Ectodermal cell (in vitro differentiated cells): Measurements from ENCODE around the gene TMEM43. TPM values are rescaled to one million over a fixed set of nuclear protein-coding genes. Genes with fewer than 3 reads are reported as not detected.
"Not testable (repeated sequence)": the region's sequence is repeated elsewhere in the genome, so short reads cannot be mapped to it uniquely, and the experiment has no call there.

Source experiments
- H3K27ac ChIP-seq: 2 replicates; pipeline ENCODE4 v1.7.0; 2013; ENCODE audit warnings: mild to moderate bottlenecking, low read depth, low read length; ENCODE audit not compliant: insufficient read depth, poor library complexity, severe bottlenecking
- H3K27me3 ChIP-seq: 2 replicates; pipeline ENCODE4 v1.7.0; 2013; ENCODE audit warnings: mild to moderate bottlenecking, low read length; ENCODE audit not compliant: insufficient read depth, control insufficient read depth, poor library complexity, severe bottlenecking
- H3K36me3 ChIP-seq: one replicate; pipeline ENCODE4 v1.7.0; 2013; ENCODE audit warnings: low read length; ENCODE audit not compliant: control insufficient read depth, insufficient read depth
- H3K4me1 ChIP-seq: one replicate; pipeline ENCODE4 v1.7.0; 2013; ENCODE audit warnings: low read length; ENCODE audit not compliant: control insufficient read depth, insufficient read depth
- H3K4me3 ChIP-seq: 2 replicates; pipeline ENCODE4 v1.7.0; 2013; ENCODE audit warnings: low read depth, low read length, control low read depth; ENCODE audit not compliant: insufficient read depth
- H3K9me3 ChIP-seq: 2 replicates; pipeline ENCODE4 v1.7.0; 2013; ENCODE audit warnings: mild to moderate bottlenecking, low read length, moderate library complexity; ENCODE audit not compliant: control insufficient read depth
- WGBS, 2 experiments: methylation state at CpG; one replicate each; pipeline ENCODE4 v1.1.7; 2013; ENCODE audit warnings: missing lambda C conversion rate in 2 of 2; 5-methylcytosine and 5-hydroxymethylcytosine counted together
- polyA plus RNA-seq, 4 experiments: library from polyadenylated mRNA; stranded (reverse); fragments of 50-300 nt; gene quantifications; one replicate each; pipeline ENCODE4 v1.2.3, GENCODE V29; 2013

The TMEM43 gene, protein sequence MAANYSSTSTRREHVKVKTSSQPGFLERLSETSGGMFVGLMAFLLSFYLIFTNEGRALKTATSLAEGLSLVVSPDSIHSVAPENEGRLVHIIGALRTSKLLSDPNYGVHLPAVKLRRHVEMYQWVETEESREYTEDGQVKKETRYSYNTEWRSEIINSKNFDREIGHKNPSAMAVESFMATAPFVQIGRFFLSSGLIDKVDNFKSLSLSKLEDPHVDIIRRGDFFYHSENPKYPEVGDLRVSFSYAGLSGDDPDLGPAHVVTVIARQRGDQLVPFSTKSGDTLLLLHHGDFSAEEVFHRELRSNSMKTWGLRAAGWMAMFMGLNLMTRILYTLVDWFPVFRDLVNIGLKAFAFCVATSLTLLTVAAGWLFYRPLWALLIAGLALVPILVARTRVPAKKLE
- polyA plus RNA-seq (2013, experiment 1 of 4): 29.4 TPM
- polyA plus RNA-seq (2013, experiment 2 of 4): 30.3 TPM
- 25.9 TPM for polyA plus RNA-seq (2013, experiment 3 of 4)
- polyA plus RNA-seq (2013, experiment 4 of 4): 28.0 TPM

GRCh38 chr3:14124615-14125192, at the start of gene TMEM43, which contains the start of gene CHCHD4:
TMEM43 (plus strand) TSS chr3:14125052; CDS start chr3:14125194, 142 bp downstream.
CHCHD4 (minus strand) TSS chr3:14124870; CDS start chr3:14124676, 194 bp downstream.
- Histone ChIP-seq H3K4me3 (peak within 1 kb of the TSS; percentile 88), H3K27ac (peak within 1 kb of the TSS; percentile 58), H3K4me1 (no peaks in the 10 kb centered on the region), H3K9me3 (no peaks in the 10 kb centered on the region), H3K36me3 (peaks cover 3% of the 10 kb centered on the region), H3K27me3 (peaks cover 5% of the 10 kb centered on the region)
- 0% methylated on average over 55 of the region's 55 CpGs for WGBS, 2 experiments

DNA sequence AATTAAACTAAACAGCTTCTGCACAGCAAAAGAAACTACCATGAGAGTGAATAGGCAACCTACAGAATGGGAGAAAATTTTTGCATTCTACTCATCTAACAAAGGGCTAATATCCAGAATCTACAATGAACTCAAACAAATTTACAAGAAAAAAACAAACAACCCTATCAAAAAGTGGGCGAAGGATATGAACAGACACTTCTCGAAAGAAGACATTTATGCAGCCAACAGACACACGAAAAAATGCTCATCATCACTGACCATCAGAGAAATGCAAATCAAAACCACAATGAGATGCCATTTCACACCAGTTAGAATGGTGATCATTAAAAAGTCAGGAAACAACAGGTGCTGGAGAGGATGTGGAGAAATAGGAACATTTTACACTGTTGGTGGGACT, 49.6 kb upstream of the TMEM43 start:
- H3K36me3 ChIP-seq, H3K4me1 ChIP-seq, H3K27me3 ChIP-seq, H3K9me3 ChIP-seq, H3K27ac ChIP-seq, H3K4me3 ChIP-seq: not testable (repeated sequence)
- WGBS, 2 experiments: 96% methylated on average over 3 of the region's 3 CpGs; no CpG with 5 or more reads in 1 of the 2 experiments

- Histone ChIP-seq H3K36me3 (no peaks in the 10 kb centered on the region), H3K27ac (no peak overlapping the region), H3K27me3 (no peaks in the 10 kb centered on the region), H3K4me1 (no peaks in the 10 kb centered on the region), H3K4me3 (no peak overlapping the region), H3K9me3 (peaks cover 2% of the 10 kb centered on the region)
- 100% methylated on average over 1 of the region's 1 CpG; no CpG with 5 or more reads in 1 of the 2 experiments for WGBS, 2 experiments
Observed at GRCh38 chr3:14077310-14077709, 47.5 kb upstream of the TMEM43 start.

GRCh38 chr3:14082108-14082657, 42.7 kb upstream of the TMEM43 start:
- Histone ChIP-seq H3K36me3 (no peaks in the 10 kb centered on the region), H3K27me3 (no peaks in the 10 kb centered on the region), H3K4me3 (no peak overlapping the region), H3K9me3 (peaks cover under 1% of the 10 kb centered on the region), H3K27ac (no peak overlapping the region), H3K4me1 (no peaks in the 10 kb centered on the region)
- 93 to 98% methylated on average over 5 of the region's 5 CpGs for WGBS, 2 experiments

GRCh38 chr3:14087461-14087860, 37.4 kb upstream of the TMEM43 start:
- not testable (repeated sequence) for H3K4me3 ChIP-seq, H3K27me3 ChIP-seq, H3K4me1 ChIP-seq, H3K9me3 ChIP-seq, H3K27ac ChIP-seq, H3K36me3 ChIP-seq
- 95 to 96% methylated on average over 5 of the region's 5 CpGs for WGBS, 2 experiments

DNA sequence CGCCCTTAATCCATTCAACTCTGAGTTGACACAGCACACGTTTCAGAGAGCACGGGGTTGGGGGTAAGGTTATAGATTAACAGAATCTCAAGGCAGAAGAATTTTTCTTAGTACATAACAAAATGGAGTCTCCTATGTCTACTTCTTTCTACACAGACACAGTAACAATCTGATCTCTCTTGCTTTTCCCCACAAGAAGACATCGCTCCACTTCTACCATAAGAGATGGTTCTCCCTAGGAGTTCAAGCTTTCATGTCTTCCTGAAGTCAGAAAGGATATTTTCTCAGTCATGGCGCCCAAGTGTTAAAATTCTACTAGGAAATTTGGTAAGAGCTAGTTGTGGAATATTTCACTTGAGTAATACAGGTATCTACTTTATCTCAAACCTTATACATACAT, 32.9 kb upstream of the TMEM43 start:
- H3K36me3 ChIP-seq, H3K9me3 ChIP-seq, H3K27me3 ChIP-seq, H3K4me1 ChIP-seq, H3K4me3 ChIP-seq, H3K27ac ChIP-seq: not testable (repeated sequence)
- 81 to 84% methylated on average over 2 of the region's 5 CpGs for WGBS, 2 experiments

DNA sequence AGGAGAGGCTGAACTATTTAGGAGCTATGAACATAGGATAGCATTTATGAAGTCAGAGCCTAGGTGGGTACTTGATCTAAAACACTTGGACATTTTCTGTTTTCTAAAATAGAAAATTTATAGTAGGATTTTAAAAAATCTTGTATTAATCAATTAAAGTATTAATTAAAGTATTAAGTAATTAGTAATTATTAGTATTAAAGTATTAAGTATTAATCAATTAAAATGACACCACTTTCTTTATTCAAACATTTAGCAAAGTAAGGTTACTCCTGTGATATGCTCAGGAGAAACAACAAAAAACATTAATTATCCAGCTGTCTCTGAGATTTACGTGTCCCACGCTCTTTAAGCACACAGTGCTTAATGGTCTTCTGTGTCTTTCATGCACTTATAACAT, 32.4 kb upstream of the TMEM43 start:
- no peak overlapping the region for H3K4me3 ChIP-seq
- peaks cover 1% of the 10 kb centered on the region for H3K9me3 ChIP-seq
- H3K4me1 ChIP-seq: no peaks in the 10 kb centered on the region
- no peak overlapping the region for H3K27ac ChIP-seq
- no peaks in the 10 kb centered on the region for H3K27me3 ChIP-seq
- 92 to 100% methylated on average over 2 of the region's 2 CpGs for WGBS, 2 experiments
- no peaks in the 10 kb centered on the region for H3K36me3 ChIP-seq

DNA sequence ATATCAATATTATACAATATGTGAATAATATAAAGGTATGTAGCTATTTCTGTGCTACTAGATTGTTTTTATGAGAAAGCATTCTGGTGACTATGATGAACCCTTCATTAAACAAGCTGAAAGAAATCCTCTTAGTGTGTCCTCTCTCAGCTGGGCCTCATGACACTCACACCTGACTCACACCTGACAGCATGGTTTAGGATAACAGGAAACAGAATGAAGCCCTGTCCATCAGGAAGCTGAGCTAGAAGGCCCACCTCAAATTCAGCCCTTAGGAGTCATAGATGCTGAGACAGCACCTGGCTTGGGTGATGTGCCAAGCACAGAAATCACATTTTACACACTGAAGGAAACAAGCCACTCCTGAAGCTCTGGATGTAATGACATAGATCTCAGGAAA, 31.0 kb upstream of the TMEM43 start:
- H3K4me1 ChIP-seq: no peaks in the 10 kb centered on the region
- peaks cover 3% of the 10 kb centered on the region for H3K9me3 ChIP-seq
- H3K4me3 ChIP-seq: no peak overlapping the region

GRCh38 chr3:14096742-14097141, 28.1 kb upstream of the TMEM43 start:
- Histone ChIP-seq H3K27me3 (no peaks in the 10 kb centered on the region), H3K9me3 (peaks cover 3% of the 10 kb centered on the region), H3K4me3 (no peak overlapping the region), H3K27ac (no peak overlapping the region), H3K36me3 (no peaks in the 10 kb centered on the region), H3K4me1 (no peaks in the 10 kb centered on the region)
- WGBS, 2 experiments: 89 to 95% methylated on average over 3 of the region's 3 CpGs

More for the DNA sequence above, 31.0 kb upstream of the TMEM43 start:
- Histone ChIP-seq H3K27ac (no peak overlapping the region), H3K36me3 (no peaks in the 10 kb centered on the region), H3K27me3 (no peaks in the 10 kb centered on the region)
